ENCODE measurements around the gene OTUD3. TPM values are rescaled to one million over a fixed set of nuclear protein-coding genes. Genes with fewer than 3 reads are reported as not detected.
A peak's percentile ranks its signal among the peaks of the same experiment; 100 is the strongest.

The OTUD3 gene
- total RNA-seq, 2 experiments from 2014 or later, result 7.3 to 8.7 TPM

DNA sequence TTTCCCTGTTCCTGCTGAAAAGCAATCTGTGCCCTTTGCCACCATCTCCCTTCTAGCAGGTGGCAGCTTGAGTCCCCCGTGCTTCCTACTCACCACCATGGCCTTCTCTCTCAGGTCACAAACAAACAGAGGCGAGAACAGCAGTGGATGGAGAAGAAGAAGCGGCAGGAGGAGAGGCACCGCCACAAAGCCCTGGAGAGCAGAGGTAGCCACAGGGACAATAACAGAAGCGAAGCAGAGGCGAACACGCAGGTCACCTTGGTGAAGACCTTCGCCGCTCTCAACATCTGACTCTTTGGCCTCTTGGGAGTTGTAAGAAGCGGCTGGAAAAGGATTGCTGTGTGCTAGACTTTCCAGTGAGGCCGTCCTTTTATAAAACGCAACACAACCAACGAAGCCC, 25.3 kb downstream of the OTUD3 start:
- H3K9me3 Mint-ChIP-seq, result no peaks in the 10 kb centered on the region
- H3K4me1 Mint-ChIP-seq (ENCODE audit: low read depth), result no peaks in the 10 kb centered on the region
- H3K27ac Mint-ChIP-seq, result no peak overlapping the region
- ChIA-PET CTCF (interaction anchor here (2.0 to 2.5 kb wide), 2 partner anchors 11 to 25 kb away, joined by 6 to 7 read pairs; partner anchors contain the start of gene OTUD3), POLR2A (no interaction called here)
- intact Hi-C loops (cut with micrococcal nuclease), result no loop called here
- no peaks in the 10 kb centered on the region for H3K27me3 Mint-ChIP-seq
- no peak for ATAC-seq
- no peak for DNase-seq
- peaks cover 37% of the 10 kb centered on the region for H3K36me3 Mint-ChIP-seq (ENCODE audit: low read depth)
- no peak overlapping the region for H3K4me3 Mint-ChIP-seq
- TF ChIP-seq CTCF (IDR thresholded peaks at IDR 0.05), result no peak

- POLR2A ChIA-PET, result interaction anchor here (1.6 kb wide), 1 partner anchor 15 kb away, joined by 4 read pairs; no protein-coding TSS in a partner anchor
- CTCF ChIA-PET, result interaction anchor here (0.9 to 1.4 kb wide), 3 partner anchors 8 to 39 kb away, joined by 3 to 5 read pairs (median 3); no protein-coding TSS in a partner anchor
- Mint-ChIP-seq H3K4me3 (no peak overlapping the region), H3K4me1 (ENCODE audit: low read depth) (no peaks in the 10 kb centered on the region), H3K36me3 (ENCODE audit: low read depth) (peaks cover 36% of the 10 kb centered on the region), H3K27me3 (no peaks in the 10 kb centered on the region), H3K9me3 (no peaks in the 10 kb centered on the region), H3K27ac (no peak overlapping the region)
- ATAC-seq (no peak), DNase-seq (no peak)
- no peak for TF ChIP-seq CTCF (IDR thresholded peaks at IDR 0.05)
- intact Hi-C loops (cut with micrococcal nuclease), result no loop called here
Measured at GRCh38 chr1:19909392-19909791, 27.2 kb downstream of the OTUD3 start.

GRCh38 chr1:19909971-19910370, 27.8 kb downstream of the OTUD3 start:
- peaks cover 32% of the 10 kb centered on the region for H3K36me3 Mint-ChIP-seq (ENCODE audit: low read depth)
- POLR2A ChIA-PET, result interaction anchor here (1.6 kb wide), 1 partner anchor 16 kb away, joined by 4 read pairs; no protein-coding TSS in a partner anchor
- H3K27me3 Mint-ChIP-seq, result no peaks in the 10 kb centered on the region
- H3K4me3 Mint-ChIP-seq, result no peak overlapping the region
- CTCF ChIA-PET, result interaction anchor here (0.9 to 1.4 kb wide), 3 partner anchors 8 to 40 kb away, joined by 3 to 5 read pairs (median 3); no protein-coding TSS in a partner anchor
- TF ChIP-seq CTCF (IDR thresholded peaks at IDR 0.05), result no peak
- intact Hi-C loops (cut with micrococcal nuclease), result no loop called here
- H3K27ac Mint-ChIP-seq, result peak overlapping the region; percentile 2
- H3K9me3 Mint-ChIP-seq, result no peaks in the 10 kb centered on the region
- ATAC-seq (no peak), DNase-seq (no peak)
- no peaks in the 10 kb centered on the region for H3K4me1 Mint-ChIP-seq (ENCODE audit: low read depth)

DNA sequence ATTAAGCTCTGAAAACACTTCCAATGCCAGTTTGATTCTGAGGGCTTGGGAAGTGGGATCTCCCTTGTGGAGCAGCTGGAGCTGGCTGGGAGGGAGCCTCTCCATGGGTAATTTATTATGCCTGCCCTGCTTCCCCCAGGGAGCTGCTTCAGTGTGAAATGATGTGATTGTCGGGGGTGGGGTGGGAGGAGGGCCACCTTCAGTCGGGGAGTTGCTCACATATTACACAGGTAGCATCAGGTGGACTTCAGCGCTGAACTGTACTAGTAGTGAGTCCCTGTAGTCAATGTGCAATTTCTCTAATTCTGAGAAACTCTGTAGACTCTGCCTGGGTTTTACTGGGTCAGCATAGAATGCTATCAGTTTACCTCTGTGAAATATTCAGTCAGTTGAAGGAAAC, 28.5 kb downstream of the OTUD3 start:
- Mint-ChIP-seq H3K27ac (no peak overlapping the region), H3K36me3 (ENCODE audit: low read depth) (peaks cover 29% of the 10 kb centered on the region), H3K4me3 (no peak overlapping the region), H3K27me3 (no peaks in the 10 kb centered on the region), H3K9me3 (no peaks in the 10 kb centered on the region), H3K4me1 (ENCODE audit: low read depth) (no peaks in the 10 kb centered on the region)
- TF ChIP-seq CTCF (IDR thresholded peaks at IDR 0.05), result no peak
- CTCF ChIA-PET, result interaction anchor here (1.4 kb wide), 1 partner anchor 41 kb away, joined by 3 read pairs; no protein-coding TSS in a partner anchor
- intact Hi-C loops (cut with micrococcal nuclease), result no loop called here
- no peak for ATAC-seq
- DNase-seq, result no peak
- POLR2A ChIA-PET, result interaction anchor here (1.6 kb wide), 1 partner anchor 16 kb away, joined by 4 read pairs; no protein-coding TSS in a partner anchor

DNA sequence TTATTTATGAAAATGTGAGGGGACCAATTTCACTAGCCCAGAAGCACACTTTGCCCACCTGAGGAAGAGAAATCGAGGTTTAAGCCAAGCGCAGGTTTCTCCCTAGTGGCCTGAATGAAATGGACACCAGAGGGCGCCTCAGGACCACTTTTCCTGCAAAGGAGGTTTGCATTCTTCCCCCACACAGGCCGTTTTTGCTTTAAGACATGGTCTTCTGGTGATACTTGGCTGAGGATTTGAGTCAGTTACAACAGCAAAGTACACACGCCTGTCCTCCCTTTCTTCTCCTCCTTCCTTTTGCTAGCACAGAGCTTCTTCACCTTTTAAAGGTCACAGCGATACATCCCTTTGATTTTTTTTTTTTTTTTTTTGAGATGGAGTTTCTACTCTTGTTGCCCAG, 35.9 kb downstream of the OTUD3 start:
- H3K27ac Mint-ChIP-seq, result no peak overlapping the region
- DNase-seq, result peak; percentile 92
- H3K4me1 Mint-ChIP-seq (ENCODE audit: low read depth), result peaks cover 4% of the 10 kb centered on the region
- intact Hi-C loops (cut with micrococcal nuclease), result loop anchor here (5.0 kb wide), 1 partner anchor 234 kb away; no protein-coding TSS in a partner anchor
- no peaks in the 10 kb centered on the region for H3K27me3 Mint-ChIP-seq
- CTCF ChIA-PET, result interaction anchor here (0.7 to 7.1 kb wide), 23 partner anchors 8 to 576 kb away, joined by 3 to 86 read pairs (median 4); partner anchors contain the start of gene OTUD3
- no peak overlapping the region for H3K4me3 Mint-ChIP-seq
- POLR2A ChIA-PET, result interaction anchor here (0.7 kb wide), 1 partner anchor 276 kb away, joined by 3 read pairs; no protein-coding TSS in a partner anchor
- H3K9me3 Mint-ChIP-seq, result no peaks in the 10 kb centered on the region
- ATAC-seq, result peak; percentile 76
- peak; percentile 78 for TF ChIP-seq CTCF (IDR thresholded peaks at IDR 0.05)
- no peaks in the 10 kb centered on the region for H3K36me3 Mint-ChIP-seq (ENCODE audit: low read depth)

All from activated CD8-positive, alpha-beta T cell treated with anti-CD3 and anti-CD28 coated beads for 36 hours (primary cell).